Skeletal muscle tissue (tissue), 4 donors: Measurements from ENCODE around the gene SLX4. TPM values are rescaled to one million over a fixed set of nuclear protein-coding genes. Genes with fewer than 3 reads are reported as not detected.

Experiments used
- H3K27ac ChIP-seq: one replicate; pipeline ENCODE4 v1.7.0; 2013; ENCODE audit warnings: mild to moderate bottlenecking, low read depth, low read length, inconsistent platforms
- H3K27me3 ChIP-seq, 3 donors: one replicate each; pipeline ENCODE4 v1.7.0; 2013; ENCODE audit warnings: low read length in 3 of 3; ENCODE audit not compliant: control insufficient read depth in 3 of 3, insufficient read depth in 3 of 3
- H3K36me3 ChIP-seq, 3 donors: one replicate each; pipeline ENCODE4 v1.7.0; 2013; ENCODE audit warnings: low read length in 3 of 3; ENCODE audit not compliant: control insufficient read depth in 3 of 3, insufficient read depth in 3 of 3
- H3K4me1 ChIP-seq, 3 donors: one replicate each; pipeline ENCODE4 v1.7.0; 2013; ENCODE audit warnings: low read length in 3 of 3, mild to moderate bottlenecking in 3 of 3; ENCODE audit not compliant: control insufficient read depth in 3 of 3, insufficient read depth in 3 of 3
- H3K4me3 ChIP-seq, 3 donors: one replicate each; pipeline ENCODE4 v1.7.0; 2013; ENCODE audit warnings: low read length in 3 of 3
- H3K9ac ChIP-seq, 3 donors: one replicate each; pipeline ENCODE4 v1.7.0; 2013; ENCODE audit warnings: low read length in 3 of 3, mild to moderate bottlenecking in 3 of 3, moderate library complexity in 2 of 3, low read depth in 1 of 3
- H3K9me3 ChIP-seq, 3 donors: one replicate each; pipeline ENCODE4 v1.7.0; 2013; ENCODE audit warnings: low read length in 3 of 3; ENCODE audit not compliant: control insufficient read depth in 3 of 3
- total RNA-seq: library from RNA; depleted of rRNA; stranded (reverse); fragments of >200 nt; gene quantifications from one replicate; pipeline ENCODE4 v1.2.3, GENCODE V29; 2014
- donor health status: Osteomylitis.

The SLX4 gene
- total RNA-seq, 1 donor from 2014 or later = 1.6 TPM

DNA sequence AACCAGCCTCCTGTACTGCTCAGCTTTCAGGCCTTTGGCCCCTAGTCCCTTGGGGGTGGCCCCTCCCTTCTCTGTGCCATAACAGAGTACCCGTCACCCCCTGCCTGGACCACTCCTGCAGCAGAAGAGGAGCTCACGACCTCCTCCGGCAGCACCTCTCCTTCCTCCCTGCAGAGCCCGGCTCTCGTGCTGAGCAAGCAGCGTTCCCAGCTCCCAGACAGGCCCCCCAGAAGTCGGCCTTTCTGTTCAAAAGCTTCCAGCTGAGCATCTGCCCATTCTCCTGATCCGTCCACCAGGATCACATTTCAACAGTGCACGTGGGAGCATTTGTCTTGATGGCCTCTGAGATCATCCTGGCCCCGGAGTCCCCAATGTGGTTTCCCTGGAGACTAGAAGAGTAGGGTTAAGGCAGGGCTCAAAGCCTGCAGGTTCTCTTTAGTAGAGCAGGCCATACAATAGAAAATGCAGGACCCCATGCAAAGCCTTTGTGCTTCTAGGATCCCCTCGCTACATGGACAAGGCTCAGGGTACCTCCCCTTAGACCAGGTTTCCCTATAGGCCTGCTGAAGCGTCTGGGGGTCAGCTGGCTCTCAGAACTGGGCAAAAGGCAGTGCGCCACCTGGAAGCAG, 69.8 kb downstream of the SLX4 start:
- Histone ChIP-seq H3K4me3 (no peak overlapping the region), H3K9me3 (no peaks in the 10 kb centered on the region), H3K27ac (no peak overlapping the region), H3K4me1 (peaks cover 27 to 42% (median 36%) of the 10 kb centered on the region in 3 donors), H3K27me3 (no peaks in the 10 kb centered on the region), H3K36me3 (peaks cover 2 to 9% (median 4%) of the 10 kb centered on the region in 3 donors), H3K9ac (no peak overlapping the region)

DNA sequence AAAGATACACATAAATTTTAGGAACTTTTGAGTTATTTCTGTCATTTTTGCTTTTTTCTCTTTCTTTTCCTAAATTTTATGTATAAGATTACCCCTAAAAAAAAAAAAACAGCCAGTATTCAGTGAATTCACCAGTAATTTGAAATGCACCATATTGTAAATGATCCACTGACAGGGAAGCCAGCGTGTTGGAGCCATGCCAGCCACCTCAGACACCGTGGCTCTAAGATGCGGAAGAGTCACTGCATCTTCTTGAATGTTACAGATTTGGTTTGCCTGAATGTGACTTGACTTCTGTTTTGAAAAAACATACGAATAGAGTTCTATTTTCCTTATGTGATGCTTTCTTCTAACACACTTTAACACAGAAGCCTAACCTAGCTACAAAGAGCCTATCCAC, 73.2 kb downstream of the SLX4 start:
- H3K36me3 ChIP-seq = peaks cover 12 to 29% (median 17%) of the 10 kb centered on the region in 3 donors
- H3K9ac ChIP-seq = no peak overlapping the region
- no peaks in the 10 kb centered on the region for H3K27me3 ChIP-seq
- H3K4me1 ChIP-seq = peaks cover 23 to 43% (median 38%) of the 10 kb centered on the region in 3 donors
- no peaks in the 10 kb centered on the region for H3K9me3 ChIP-seq
- no peak overlapping the region for H3K27ac ChIP-seq
- no peak overlapping the region for H3K4me3 ChIP-seq

DNA sequence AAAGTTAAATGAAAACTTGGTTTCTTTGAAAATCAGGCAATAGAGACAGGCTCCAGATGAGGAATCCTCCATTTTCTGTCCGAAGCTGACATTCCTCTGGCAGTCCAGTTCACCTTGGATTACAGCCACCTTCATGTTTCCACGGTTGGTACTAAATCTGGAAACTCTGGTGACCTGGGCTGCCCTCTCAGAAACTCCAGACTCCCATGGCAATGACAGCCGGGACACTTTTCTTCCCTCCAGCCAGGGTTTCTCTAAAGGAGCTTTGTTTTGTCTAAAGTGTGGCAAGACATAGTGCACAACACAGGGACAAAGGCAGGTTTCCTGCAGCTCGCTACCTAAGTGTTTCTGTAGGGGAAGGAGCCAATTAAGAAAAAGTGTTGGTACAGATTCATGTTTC, 74.6 kb downstream of the SLX4 start:
- peaks cover 13 to 31% (median 25%) of the 10 kb centered on the region in 3 donors for H3K4me1 ChIP-seq
- peak overlapping the region in 1 of 3 donors; percentile 33 for H3K9ac ChIP-seq
- H3K36me3 ChIP-seq = peaks cover 18 to 35% (median 27%) of the 10 kb centered on the region in 3 donors
- peak overlapping the region in 1 of 3 donors; percentile 15 for H3K4me3 ChIP-seq
- H3K27ac ChIP-seq = no peak overlapping the region
- H3K9me3 ChIP-seq = no peaks in the 10 kb centered on the region
- H3K27me3 ChIP-seq = no peaks in the 10 kb centered on the region

DNA sequence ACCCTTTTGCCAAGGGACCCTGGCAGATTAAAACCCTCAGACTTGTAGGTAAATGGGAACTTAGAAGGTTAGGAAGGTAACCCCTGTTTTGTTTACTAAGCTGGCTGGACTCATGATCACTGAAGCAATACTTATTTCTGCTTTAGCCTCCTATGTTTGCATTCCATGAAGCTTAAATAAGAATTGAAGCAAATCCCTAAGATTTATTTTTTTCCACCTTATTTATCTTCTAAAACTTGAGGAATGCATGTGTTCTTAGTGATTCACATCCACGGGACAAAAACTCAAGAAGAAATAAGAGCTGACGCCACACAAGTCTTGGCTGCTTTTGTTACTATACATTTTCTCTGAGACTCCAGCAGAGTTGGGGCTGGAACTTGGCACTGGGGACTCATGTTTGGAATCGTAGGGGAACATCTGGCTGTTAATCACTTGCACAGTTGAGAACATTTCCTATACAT, 75.1 kb downstream of the SLX4 start:
- Histone ChIP-seq H3K36me3 (peaks cover 16 to 38% (median 27%) of the 10 kb centered on the region in 3 donors), H3K4me3 (no peak overlapping the region), H3K9me3 (no peaks in the 10 kb centered on the region), H3K27ac (no peak overlapping the region), H3K27me3 (no peaks in the 10 kb centered on the region), H3K9ac (no peak overlapping the region), H3K4me1 (peaks cover 13 to 31% (median 22%) of the 10 kb centered on the region in 3 donors)

DNA sequence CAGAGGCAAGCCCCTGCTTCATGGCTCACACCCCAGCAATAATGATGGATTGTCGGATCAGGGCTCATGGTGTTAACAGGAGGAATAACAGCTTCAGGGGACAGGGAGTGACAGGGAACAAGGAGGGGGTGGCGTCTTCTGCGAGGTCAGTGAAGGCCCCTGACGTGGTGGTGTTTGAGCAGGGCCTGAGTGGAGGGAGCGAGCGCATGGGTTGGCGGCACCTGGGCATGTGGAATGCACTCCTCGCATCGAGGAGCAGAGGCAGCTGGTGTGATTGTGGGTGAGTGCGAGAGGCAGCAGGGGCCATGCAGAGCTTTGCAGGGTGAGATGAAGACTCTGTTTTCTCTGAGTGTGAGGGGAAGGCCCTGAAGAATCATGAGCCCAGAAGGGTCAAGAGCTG, 77.3 kb downstream of the SLX4 start:
- no peak overlapping the region for H3K4me3 ChIP-seq
- peaks cover 13 to 20% (median 19%) of the 10 kb centered on the region in 3 donors for H3K4me1 ChIP-seq
- H3K36me3 ChIP-seq = peaks cover 25 to 48% (median 25%) of the 10 kb centered on the region in 3 donors
- no peaks in the 10 kb centered on the region for H3K27me3 ChIP-seq
- no peak overlapping the region for H3K27ac ChIP-seq
- no peak overlapping the region for H3K9ac ChIP-seq
- no peaks in the 10 kb centered on the region for H3K9me3 ChIP-seq

DNA sequence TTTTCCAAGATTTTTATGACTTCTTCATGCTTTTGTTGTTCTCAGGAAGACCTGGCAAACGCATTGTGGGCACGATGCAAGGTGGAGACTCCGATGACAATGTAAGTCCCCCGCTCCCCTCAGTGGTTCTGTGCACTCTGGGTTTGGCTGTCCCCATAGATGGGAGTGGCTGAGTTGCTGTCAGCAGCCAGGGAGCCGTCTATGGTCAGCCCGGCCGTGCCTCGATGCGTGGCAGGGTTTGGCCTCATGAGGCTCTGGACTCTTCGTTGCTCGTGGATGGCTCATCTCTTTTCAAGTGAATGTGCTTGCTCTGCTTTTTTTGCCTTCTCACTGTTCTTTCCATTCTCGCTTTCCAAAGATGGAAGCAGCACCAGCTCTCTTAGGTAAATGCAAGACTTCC, 78.7 kb downstream of the SLX4 start:
- Histone ChIP-seq H3K4me1 (peaks cover 6 to 15% (median 10%) of the 10 kb centered on the region in 3 donors), H3K27ac (no peak overlapping the region), H3K4me3 (no peak overlapping the region), H3K9ac (no peak overlapping the region), H3K36me3 (peaks cover 27 to 44% (median 32%) of the 10 kb centered on the region in 3 donors), H3K27me3 (no peaks in the 10 kb centered on the region), H3K9me3 (no peaks in the 10 kb centered on the region)

Other genes with a start within 250 kb of the SLX4 start
- gene ZSCAN32, start 210.6 kb downstream of the SLX4 start, total RNA-seq = 6.8 TPM
- gene ZNF174, start 210.4 kb downstream of the SLX4 start, total RNA-seq = 8.9 TPM
- 2.1 TPM for gene ZNF597, start 168.1 kb downstream of the SLX4 start, total RNA-seq
- gene NAA60, start 167.9 kb downstream of the SLX4 start, total RNA-seq = 15.7 TPM
- gene C16orf90, start 116.1 kb downstream of the SLX4 start, total RNA-seq = not detected
- gene CLUAP1, start 110.6 kb downstream of the SLX4 start, total RNA-seq = 11.5 TPM
- gene NLRC3, start 34.2 kb downstream of the SLX4 start, total RNA-seq = 0.52 TPM
- 15.1 TPM for gene DNASE1, start 43.1 kb upstream of the SLX4 start, total RNA-seq
- 115 TPM for gene TRAP1, start 105.9 kb upstream of the SLX4 start, total RNA-seq